HL-60/S4 treated with phorbol 12-myristate 13-acetate at 8.2 ng/mL for 4 days and 3 days (cell line): Measurements from ENCODE around the gene HIRA.
"Not testable (repeated sequence)": the region's sequence is repeated elsewhere in the genome, so short reads cannot be mapped to it uniquely, and the experiment has no call there.

Experiments used
- in situ Hi-C: fragments of 300-500 bp; cut with MboI; formaldehyde crosslinking; loops from 2 replicates; pipeline ENCODE4 v1.15.0; 2022; ENCODE audit warnings: low sequenced_read_pairs

HIRA gene

GRCh38 chr22:19463491-19464469 lies 32.2 kb upstream of the HIRA start:
- in situ Hi-C loops = no loop called here

DNA sequence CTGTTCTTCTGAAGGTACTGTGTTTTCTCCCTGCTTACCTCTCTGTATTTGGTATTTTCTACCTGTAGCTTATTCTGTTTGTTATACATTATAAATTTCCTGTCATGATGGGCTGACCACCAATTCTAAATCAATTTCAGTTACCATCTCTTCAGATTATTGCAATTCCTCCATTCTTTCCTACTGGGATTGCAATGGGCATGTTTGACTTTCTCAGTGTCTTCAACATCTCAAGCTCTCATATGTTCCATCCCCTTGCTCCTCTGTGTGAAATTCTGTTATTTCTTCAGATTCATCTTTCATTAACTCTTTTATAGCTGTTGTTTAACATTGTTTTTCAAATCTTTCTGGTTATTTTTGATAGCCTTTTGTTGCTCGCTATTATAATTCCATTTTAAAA lies 31.5 kb upstream of the HIRA start:
- in situ Hi-C loops = no loop called here

DNA sequence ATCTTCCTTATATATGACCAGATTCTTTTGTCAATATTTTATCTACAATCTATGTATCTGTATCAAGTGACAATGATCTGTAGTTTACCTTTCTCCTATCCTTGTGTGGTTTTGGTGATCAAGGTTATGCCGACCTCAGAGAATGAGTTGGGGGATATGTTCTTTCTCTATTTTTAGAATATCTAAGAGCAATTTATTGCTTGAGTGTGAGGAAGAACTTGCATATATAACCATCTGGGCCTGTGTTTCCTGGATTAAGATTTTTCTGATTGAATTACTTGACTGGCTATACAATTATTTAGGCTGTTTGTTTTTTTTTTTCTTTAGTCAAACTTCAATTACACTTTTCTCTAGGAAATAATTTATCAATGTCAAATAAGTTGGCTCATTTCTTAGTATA lies 30.0 kb upstream of the HIRA start:
- in situ Hi-C loops = no loop called here

DNA sequence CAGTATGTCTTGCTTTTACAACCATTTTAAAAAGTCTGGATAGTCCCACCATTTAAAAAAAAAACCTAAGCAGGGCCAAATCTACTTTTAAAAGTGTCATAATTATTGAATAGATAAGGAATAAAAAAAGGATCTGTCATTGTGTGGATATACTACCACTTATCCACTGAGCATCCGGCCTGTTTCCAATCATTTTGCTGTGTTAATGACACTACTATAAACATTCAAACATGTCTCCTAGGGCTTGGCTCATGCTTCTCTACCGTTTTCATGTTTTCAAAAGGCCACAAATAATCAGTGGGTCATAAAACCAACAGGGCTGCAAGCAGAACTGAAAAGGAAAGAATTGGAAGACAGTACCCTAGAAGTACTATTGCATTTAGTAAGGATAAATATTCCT lies 28.5 kb upstream of the HIRA start:
- in situ Hi-C loops = no loop called here

- in situ Hi-C loops = no loop called here
Observed at GRCh38 chr22:19457828-19458428, 26.4 kb upstream of the HIRA start.

DNA sequence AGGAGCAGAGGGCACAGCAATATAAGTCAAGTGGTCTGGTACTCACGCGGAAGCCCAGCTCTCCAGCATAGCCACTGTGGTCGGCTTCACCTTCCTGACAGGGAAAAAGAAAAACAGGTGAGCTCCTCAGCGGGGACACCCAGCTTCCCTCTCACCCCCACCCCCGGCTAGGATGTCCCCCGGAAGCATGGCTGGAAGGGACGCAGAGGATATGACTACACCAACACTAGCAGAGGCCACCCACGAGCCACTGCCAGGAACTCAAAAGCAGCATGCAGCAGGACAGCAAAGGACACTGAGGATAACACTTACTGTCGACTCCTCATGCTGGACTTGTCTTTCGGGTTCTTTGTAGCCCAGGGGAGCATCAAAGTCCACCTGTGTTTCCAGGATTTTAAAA lies 25.0 kb upstream of the HIRA start:
- in situ Hi-C loops = no loop called here

DNA sequence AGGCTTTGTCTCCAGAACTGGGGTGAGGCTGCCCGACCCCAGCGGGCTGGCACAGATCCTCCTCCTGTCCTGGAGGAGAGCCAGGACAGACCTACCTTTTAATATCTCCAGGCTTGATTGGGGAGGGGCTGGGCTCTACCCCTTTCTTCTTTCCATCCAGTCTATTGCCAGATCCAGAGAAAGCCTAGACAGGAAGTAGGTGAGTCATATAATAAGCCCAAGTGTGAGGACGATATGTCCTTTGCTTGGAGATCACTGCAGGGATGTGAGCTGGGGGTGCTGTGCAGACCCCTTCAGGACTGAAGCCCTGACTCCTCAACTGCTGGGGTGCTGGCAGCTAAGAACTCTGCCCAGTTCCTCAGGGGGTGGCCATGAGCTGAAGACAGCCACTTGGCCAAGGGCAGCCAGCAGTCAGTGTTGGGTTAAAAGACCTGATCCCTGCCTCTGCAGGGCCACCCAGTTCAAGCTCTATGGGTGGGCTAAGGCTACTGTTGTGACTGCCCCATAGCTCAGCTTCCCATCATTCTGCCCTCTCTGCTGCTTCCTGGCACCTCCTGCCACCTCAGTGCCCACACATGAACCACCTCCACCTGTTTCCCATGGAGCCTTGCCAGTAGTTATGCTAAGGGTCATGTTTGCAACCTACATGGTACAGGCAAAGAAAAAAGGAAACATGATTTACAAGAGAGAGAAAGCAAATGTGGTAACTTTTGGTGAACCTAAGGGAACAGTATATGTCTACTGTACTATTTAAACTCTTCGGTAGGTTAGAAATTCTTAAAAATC lies 24.2 kb upstream of the HIRA start:
- in situ Hi-C loops = no loop called here

- in situ Hi-C loops = no loop called here
Observed at GRCh38 chr22:19455033-19455432, 23.5 kb upstream of the HIRA start.

DNA sequence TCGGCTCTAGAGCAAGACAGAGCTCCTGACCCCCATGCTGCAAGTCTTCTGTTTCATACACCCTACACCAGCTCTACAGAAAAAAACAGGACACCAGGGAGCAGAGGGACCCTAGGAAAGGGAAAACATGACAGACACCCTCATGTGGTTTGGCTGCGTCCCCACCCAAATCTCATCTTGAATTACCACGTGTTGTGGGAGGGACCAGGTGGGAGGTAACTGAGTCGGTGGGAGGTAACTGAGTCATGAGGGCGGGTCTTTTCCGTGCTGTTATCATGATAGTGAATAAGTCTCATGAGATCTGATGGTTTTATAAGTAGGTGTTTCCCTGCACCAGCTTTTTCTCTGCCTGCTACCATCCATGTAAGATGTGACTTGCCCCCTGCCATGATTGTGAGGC lies 22.6 kb upstream of the HIRA start:
- in situ Hi-C loops = no loop called here

DNA sequence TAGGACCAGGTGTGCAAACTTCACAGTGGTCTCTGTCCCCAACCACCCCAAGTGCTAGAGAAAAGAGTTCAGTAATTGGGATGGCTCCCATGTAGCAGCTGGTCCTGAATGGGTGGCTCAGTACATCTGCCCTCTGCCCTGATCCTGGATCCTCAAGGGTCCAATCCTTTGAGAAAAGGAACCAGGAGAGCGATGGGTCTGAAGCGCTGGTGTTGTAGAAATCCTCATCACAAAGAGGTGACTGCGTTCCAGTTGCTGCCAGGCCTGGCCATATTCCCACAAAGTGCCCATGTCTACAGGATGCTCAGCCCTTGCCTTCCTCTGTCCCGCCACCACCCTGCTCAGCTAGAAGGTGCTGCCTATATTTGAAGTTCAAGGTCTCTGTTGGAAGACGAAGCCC lies 22.2 kb upstream of the HIRA start:
- in situ Hi-C loops = no loop called here

GRCh38 chr22:19451570-19451969 lies 20.0 kb upstream of the HIRA start:
- in situ Hi-C loops = no loop called here

DNA sequence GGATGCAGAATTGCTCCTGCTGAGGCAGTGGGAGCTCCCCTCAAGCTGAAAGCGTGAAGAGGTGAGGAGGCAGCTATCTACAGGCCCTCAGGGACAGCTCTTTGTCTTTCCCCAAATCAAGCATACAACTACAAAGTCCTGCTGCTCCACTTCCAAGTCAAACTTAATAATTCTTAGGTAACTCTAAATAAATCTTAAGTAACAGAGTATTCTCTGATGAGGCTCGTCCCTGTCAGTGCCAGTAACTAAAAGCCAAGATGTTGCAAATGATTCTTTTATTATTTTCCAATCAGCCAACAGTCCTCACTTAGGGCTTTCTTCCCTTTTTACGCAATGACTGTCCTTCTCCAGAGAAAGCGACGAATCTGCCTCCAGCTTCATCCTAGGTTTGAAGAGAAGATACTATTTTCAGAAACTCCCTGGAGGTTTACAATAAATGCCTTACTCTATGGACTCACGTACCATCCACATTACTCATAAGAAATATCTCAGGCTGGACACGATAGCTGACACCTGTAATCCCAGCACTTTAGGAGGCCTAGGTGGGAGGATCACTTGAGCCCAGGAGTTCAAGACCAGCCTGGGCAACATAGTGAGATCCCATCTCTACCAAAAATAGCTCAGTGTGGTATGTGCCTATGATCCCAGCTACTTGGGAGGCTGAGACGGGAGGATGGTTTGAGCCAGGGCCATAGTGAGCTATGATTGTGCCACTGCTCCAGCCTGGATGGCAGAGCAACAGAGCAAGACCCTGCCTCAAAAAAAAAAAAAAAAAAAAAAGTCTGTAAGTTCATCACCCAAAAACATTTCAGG lies 19.0 kb upstream of the HIRA start:
- in situ Hi-C loops = no loop called here

- in situ Hi-C loops = no loop called here
Observed at GRCh38 chr22:19449422-19449767, 17.9 kb upstream of the HIRA start.

- in situ Hi-C loops = no loop called here
Observed at GRCh38 chr22:19448739-19449421, 17.3 kb upstream of the HIRA start.

GRCh38 chr22:19448076-19448607 lies 16.6 kb upstream of the HIRA start:
- in situ Hi-C loops = no loop called here

- in situ Hi-C loops = no loop called here
Observed at GRCh38 chr22:19447330-19448075, 16.0 kb upstream of the HIRA start, which contains the start of gene C22orf39. Gene C22orf39, minus strand, starts transcription at chr22:19447711. Its CDS starts 23 bp downstream, at chr22:19447688.

DNA sequence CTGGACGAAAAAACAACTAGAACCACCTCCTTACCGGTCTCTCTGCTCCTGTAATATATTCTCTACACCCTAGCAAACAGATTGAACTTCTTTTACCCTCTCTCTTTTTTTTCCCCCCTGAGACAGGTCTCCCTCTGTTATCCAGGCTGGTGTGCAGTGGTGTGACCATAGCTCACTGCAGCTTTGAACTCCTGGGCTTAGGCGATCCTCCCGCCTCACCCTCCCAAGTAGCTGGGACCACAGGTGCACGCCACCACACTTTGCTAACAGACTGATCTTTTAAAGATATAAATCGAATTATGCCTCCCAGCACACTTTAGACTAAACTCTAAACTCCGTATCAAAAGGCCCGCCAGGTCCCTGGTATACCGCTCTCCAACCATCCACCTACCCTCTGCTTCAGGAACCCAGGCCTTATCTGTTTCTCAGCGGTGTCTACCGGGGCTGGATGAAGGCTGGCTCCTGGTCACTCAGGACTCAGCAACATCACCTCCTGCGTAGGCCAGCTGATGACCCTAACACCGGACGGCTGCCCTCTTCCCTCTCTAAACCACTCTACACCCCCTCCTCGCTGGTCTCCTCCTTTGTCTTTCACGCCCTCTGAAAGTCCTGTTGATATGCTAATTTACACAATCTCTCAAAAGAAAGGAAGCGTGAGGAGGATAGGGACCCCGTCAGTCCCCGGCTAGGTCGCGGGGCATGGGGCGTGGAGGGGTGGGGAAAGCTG lies 15.2 kb upstream of the HIRA start:
- in situ Hi-C loops = no loop called here

DNA sequence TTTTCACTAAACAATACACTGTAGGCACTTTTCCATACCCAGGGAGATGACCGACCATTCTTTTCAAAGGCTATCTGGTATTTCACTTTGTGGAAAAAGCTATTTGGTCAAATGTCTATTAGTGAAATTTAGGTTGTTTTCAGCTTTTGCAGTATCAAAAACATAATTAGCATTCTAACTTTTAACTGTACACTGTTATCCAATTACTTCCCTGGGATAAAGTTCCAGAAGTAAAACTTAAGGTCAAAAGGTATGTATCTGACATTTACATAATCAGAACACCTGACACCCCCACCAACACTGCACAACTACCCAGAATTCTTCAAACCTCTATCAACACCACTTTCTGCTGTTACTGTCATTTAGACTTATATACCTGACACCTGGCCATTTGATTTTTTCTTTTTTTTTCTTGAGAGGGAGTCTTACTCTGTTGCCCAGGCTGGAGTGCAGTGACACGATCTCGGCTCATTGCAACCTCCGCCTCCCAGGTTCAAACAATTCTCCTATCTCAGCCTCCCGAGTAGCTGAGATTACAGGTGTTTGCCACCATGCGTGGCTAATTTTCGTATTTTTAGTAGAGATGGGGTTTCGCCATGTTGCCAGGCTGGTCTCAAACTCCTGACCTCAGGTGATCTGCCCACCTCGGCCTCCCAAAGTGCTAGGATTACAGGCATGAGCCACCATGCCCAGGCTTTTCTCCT lies 13.9 kb upstream of the HIRA start:
- in situ Hi-C loops = not testable (repeated sequence)
